DMS79 treated with DMSO at 0.1 percent for 48 hours (cell line): Measurements from ENCODE around the gene ARFGEF2.
"Not testable (repeated sequence)": the region's sequence is repeated elsewhere in the genome, so short reads cannot be mapped to it uniquely, and the experiment has no call there.

Experiments used
- DNase-seq: peaks from one replicate; lab custom pipeline; 2025; lab: John Stamatoyannopoulos, UW

Gene ARFGEF2

GRCh38 chr20:48951646-48952045 is 30.1 kb downstream of the ARFGEF2 start:
- DNase-seq = no peak

- DNase-seq = no peak
Measured at GRCh38 chr20:48952656-48953055, 31.1 kb downstream of the ARFGEF2 start.

- DNase-seq = no peak
Measured at GRCh38 chr20:48953653-48954052, 32.1 kb downstream of the ARFGEF2 start.

DNA sequence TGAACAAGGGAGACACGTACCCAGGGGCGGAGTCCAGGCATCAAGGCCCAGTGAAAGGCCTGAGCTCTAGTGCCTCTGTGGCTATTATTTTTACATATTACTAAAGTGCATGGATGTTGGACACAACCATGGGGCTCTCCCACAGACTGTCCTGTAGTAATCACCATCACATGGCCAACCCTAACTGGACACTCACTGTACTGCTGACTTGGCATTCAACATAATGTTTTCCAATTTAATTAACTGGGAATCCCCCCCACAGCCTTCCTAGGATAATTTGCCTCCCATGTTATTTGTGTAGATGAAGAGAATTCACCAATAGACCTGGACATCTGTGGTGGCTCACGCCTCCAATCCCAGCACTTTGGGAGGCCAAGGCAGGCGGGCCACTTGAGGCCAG is 34.5 kb downstream of the ARFGEF2 start:
- DNase-seq = no peak

- DNase-seq = no peak
Measured at GRCh38 chr20:48957053-48957481, 35.6 kb downstream of the ARFGEF2 start.

DNA sequence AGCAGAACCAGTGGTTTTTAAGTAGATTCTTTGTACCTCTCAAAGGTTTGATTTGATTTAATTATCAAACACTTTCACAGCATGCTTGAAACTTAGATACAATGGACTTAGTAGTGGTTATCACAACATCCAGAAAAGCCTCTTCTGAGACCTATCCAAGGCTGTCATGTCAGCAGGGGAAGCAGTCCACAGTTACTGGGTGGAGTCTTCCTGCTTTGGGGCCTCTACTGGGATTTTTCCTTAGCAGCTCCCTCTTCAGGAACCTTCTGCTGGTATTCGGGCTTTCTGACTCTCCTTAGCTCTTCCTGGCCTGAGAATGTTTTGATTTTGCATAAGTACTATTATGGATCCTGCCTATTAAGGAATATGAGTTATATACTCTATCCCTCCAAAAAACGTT is 36.0 kb downstream of the ARFGEF2 start:
- no peak for DNase-seq

DNA sequence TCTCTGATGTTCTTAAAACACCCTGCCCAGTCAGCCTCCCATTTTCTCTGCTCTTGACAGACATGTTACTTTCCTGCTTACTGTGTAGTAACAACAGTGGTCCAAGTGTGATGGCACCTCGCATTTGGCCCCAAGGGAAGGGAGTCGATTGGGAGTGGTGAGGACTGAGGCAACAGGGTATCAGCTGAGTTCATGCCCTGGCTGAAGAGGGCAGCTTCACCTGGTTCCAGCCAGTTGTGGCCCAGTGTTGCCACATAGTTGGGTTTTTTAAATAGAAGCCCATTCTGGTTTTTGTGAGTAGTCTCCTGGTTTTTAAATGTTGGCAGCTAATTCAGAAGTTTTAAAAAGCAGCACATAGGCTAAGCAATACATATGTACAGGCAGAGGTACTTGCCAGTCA is 37.2 kb downstream of the ARFGEF2 start:
- DNase-seq = no peak

GRCh38 chr20:48959899-48960550 is 38.5 kb downstream of the ARFGEF2 start:
- no peak for DNase-seq

DNA sequence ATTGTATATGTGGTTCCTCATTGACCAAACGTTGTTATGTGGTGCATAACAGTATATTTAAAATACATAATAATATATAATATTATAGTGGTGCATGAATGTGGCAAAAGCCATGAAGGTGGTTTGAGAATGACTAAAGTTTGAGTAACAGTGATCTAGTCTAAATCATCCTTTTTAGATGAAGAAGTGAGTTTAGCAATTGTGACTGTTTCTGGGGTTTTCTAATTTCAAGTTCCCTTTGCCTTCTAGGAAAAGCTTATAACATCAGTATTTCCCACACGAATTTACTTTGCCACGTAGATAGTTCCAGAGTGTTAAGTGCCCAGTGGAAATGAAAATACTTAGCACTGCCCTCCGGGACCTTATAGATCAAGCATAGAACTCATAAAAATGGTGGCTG is 40.9 kb downstream of the ARFGEF2 start:
- no peak for DNase-seq

GRCh38 chr20:48962976-48963771 is 41.7 kb downstream of the ARFGEF2 start:
- no peak for DNase-seq

DNA sequence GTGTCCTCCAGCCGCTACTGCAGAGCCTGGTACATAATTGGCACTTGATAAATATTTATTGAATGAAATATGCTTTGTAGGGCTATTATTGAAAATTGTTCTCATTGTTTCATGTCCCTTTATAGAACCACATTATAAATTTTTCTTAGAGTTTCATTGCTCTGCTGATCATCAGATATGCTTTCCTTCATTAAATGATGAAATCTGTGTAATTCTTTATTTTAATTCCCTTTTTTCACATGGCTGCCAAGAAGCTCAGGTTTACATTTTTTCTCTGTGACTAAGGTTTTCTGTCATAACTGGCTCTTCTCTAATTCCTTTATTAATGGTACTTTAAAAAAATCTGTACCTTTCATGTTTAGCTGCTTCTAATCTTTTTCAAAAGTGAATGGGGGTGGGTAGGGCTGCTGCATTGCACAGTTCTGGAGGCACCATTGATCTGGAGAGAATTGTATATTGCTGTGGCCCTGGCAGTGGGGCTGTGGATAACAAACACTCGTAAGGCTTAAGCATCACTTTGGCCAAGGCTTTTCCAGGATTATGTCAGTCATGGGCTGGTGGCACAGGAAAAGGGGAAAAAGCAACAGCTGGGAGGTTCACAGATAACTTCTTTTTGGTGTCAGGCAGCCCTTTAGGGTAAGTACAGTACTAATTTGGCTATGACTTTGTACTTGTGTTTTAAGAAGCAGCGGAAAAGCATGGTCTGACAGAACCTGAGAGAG is 43.8 kb downstream of the ARFGEF2 start:
- no peak for DNase-seq

GRCh38 chr20:48970681-48971365 is 49.3 kb downstream of the ARFGEF2 start:
- no peak for DNase-seq

GRCh38 chr20:48971956-48972355 is 50.4 kb downstream of the ARFGEF2 start:
- no peak for DNase-seq

- no peak for DNase-seq
Measured at GRCh38 chr20:48972816-48973215, 51.3 kb downstream of the ARFGEF2 start.

- DNase-seq = no peak
Measured at GRCh38 chr20:48975955-48976354, 54.4 kb downstream of the ARFGEF2 start.

- DNase-seq = not testable (repeated sequence)
Measured at GRCh38 chr20:48979980-48980379, 58.5 kb downstream of the ARFGEF2 start.

- DNase-seq = no peak
Measured at GRCh38 chr20:48983423-48984400, 62.2 kb downstream of the ARFGEF2 start.

DNA sequence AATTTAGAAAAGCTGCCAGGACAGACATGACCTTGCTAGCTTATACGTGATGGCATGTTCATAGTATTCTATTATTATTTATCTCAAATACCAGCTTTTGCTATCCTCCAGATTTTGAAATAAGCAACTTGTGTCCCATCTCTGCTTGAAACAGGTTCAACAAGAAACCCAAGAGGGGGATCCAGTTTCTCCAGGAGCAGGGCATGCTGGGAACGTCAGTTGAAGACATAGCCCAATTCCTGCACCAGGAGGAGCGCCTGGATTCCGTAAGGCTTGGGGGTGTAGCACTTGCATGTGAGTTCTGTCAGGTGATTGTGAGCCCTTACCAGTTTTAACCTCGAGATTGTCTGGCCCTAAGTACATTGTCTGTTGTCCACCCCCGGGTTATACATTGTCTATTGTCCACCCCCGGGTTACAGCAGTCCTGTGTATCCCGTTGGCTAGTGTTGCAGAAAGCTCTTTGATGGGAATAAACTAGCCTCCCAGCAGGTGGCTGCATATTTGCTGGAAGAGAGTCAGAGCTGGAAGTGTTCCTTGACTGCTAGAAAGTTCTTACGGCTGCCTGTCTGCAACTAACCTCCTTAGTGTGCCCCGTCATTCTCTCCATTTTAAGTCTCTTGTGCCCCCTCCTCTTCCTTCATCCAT is 63.2 kb downstream of the ARFGEF2 start:
- DNase-seq = no peak

GRCh38 chr20:48986899-48987298 is 65.4 kb downstream of the ARFGEF2 start:
- DNase-seq = no peak

- no peak for DNase-seq
Measured at GRCh38 chr20:48990467-48990866, 69.0 kb downstream of the ARFGEF2 start.

GRCh38 chr20:48995589-48995988 is 74.1 kb downstream of the ARFGEF2 start:
- DNase-seq = peak; percentile 96
